Cardiac muscle cell (in vitro differentiated cells and primary cell): ENCODE measurements around the gene POLD3. TPM values are rescaled to one million over a fixed set of nuclear protein-coding genes. Genes with fewer than 3 reads are reported as not detected.
A peak's percentile ranks its signal among the peaks of the same experiment; 100 is the strongest.

Experiments
- DNase-seq, 2 donors: peaks; one replicate each; pipeline versions ENCODE4 v3.0.0 to v3.0.0-alpha.2; 2010 to 2017; ENCODE audit warnings: low read depth in 1 of 2, low spot score in 1 of 2
- H3K27ac ChIP-seq: fragments of 200-600 bp; sonication (generic); 2 replicates; pipeline ENCODE4 v1.5.1; 2016
- H3K27me3 ChIP-seq: fragments of 200-600 bp; sonication (generic); 2 replicates; pipeline ENCODE4 v1.6.0; 2016; ENCODE audit warnings: control low read depth
- H3K36me3 ChIP-seq: fragments of 200-600 bp; sonication (generic); 2 replicates; pipeline ENCODE4 v1.5.1; 2016; ENCODE audit warnings: control low read depth
- H3K4me1 ChIP-seq: fragments of 200-600 bp; sonication (generic); 2 replicates; pipeline ENCODE4 v1.8.1; 2017; ENCODE audit warnings: low read depth, mild to moderate bottlenecking, mixed run types
- H3K4me3 ChIP-seq: fragments of 200-600 bp; sonication (generic); 2 replicates; pipeline ENCODE4 v1.5.1; 2016; ENCODE audit warnings: mild to moderate bottlenecking
- H3K9me3 ChIP-seq: fragments of 200-600 bp; sonication (generic); 2 replicates; pipeline ENCODE4 v1.5.1; 2017; ENCODE audit warnings: low read depth, mild to moderate bottlenecking, control low read depth
- polyA plus RNA-seq: library from polyadenylated mRNA; unstranded; fragments of >200 nt; fragmentation: Nextera tagmentation; extraction: Ambion mirVana; gene quantifications from 2 replicates; pipeline ENCODE4 v1.2.1, GENCODE V29; 2016
- total RNA-seq: library from RNA; depleted of rRNA; stranded (reverse); fragments of >200 nt; gene quantifications from 2 replicates; pipeline ENCODE4 v1.2.3, GENCODE V29; 2016
- TF ChIP-seq, protein P1 (sequence below): IDR thresholded peaks from 2 replicates; pipeline ENCODE4 v1.5.1; 2012; ENCODE audit warnings: low read depth, mild to moderate bottlenecking, low read length

The POLD3 gene
- total and polyA plus RNA-seq, 2 experiments from 2014 or later, result 13.1 to 24.1 TPM

DNA sequence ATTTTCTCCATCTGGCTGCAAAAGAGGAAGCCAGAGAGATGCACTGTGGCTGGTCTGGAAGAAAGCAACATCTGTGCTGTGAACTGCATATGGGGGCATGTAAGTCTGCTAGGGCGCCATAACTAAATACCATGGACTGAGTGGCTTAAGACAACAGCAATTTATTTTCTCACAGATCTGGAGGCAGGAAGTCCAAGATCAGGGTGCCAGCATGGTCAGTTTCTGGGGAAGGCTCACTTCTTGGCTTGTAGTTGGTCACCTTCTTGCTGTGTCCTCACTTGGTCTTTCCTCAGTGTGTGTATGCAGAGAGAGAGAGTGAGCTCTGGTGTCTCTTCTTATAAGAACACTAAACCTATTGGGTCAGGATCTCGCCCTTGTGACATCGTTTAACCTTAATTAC lies 34.9 kb upstream of the POLD3 start:
- no peak for DNase-seq
- Histone ChIP-seq H3K4me3 (no peak overlapping the region), H3K36me3 (no peaks in the 10 kb centered on the region), H3K4me1 (no peaks in the 10 kb centered on the region), H3K27me3 (no peaks in the 10 kb centered on the region), H3K27ac (no peak overlapping the region), H3K9me3 (no peaks in the 10 kb centered on the region)
- TF ChIP-seq, protein P1, sequence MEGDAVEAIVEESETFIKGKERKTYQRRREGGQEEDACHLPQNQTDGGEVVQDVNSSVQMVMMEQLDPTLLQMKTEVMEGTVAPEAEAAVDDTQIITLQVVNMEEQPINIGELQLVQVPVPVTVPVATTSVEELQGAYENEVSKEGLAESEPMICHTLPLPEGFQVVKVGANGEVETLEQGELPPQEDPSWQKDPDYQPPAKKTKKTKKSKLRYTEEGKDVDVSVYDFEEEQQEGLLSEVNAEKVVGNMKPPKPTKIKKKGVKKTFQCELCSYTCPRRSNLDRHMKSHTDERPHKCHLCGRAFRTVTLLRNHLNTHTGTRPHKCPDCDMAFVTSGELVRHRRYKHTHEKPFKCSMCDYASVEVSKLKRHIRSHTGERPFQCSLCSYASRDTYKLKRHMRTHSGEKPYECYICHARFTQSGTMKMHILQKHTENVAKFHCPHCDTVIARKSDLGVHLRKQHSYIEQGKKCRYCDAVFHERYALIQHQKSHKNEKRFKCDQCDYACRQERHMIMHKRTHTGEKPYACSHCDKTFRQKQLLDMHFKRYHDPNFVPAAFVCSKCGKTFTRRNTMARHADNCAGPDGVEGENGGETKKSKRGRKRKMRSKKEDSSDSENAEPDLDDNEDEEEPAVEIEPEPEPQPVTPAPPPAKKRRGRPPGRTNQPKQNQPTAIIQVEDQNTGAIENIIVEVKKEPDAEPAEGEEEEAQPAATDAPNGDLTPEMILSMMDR, result no peak

DNA sequence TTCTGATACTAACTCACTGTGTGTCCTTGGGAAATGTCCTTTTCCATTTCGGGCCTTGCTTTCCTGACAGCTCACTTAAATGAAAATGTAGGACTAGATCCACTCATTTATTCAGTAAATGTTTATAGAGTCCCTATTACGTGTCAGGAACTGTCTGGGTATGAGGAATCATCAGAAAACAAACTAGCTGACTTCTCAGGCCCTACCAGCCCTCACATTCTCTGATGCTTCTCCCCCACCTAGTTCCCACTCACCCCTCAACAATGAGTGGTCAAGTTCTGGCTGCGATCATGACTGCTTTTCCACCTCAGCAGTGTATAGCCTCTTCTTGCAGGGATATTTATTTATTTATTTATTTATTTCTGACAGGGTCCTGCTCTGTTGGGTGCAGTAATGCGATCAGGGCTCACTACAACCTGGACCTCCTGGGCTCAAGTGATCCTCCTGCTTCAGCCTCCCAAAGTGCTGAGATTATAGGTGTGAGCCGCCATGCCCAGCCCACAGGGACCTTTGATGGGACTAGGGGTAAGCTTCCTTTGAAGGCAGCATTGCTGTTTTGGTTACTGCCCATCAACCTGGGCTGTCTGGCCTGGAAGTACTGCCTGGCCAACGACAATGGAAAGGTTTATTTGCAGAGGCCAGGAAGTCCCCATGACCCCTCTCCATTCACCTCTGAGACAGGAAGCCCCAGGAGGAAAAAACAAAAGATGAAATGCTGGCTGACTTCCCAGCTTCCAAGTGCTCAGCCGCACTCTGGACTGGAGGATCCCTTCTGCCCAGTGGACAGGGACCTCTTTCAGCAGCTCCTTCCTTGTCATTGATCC lies 33.1 kb upstream of the POLD3 start:
- Histone ChIP-seq H3K4me1 (peaks cover 4% of the 10 kb centered on the region), H3K36me3 (no peaks in the 10 kb centered on the region), H3K9me3 (no peaks in the 10 kb centered on the region), H3K27ac (no peak overlapping the region), H3K4me3 (no peak overlapping the region), H3K27me3 (no peaks in the 10 kb centered on the region)
- peak in 1 of 2 donors; percentile 10 for DNase-seq
- TF ChIP-seq, protein P1, result no peak

DNA sequence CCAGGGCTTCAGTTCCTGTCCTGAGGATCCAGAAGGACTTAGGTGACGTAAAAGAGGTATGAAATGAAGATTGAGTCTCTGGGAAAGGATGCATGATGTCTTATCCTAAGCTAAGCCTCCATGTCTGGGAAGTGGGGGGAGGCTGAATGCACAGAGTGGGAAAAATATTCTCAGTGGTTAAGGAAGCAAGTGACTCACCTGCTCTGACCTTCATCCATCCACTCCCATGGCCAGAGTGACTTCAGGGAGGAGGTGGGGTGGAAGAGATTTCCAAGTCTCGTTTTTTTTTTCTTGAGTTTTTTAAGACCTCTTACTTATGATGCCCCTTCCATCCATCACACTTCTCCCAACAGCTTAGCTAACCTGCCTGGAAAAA lies 32.5 kb upstream of the POLD3 start:
- no peaks in the 10 kb centered on the region for H3K9me3 ChIP-seq
- H3K36me3 ChIP-seq, result no peaks in the 10 kb centered on the region
- DNase-seq, result no peak
- H3K27ac ChIP-seq, result no peak overlapping the region
- TF ChIP-seq, protein P1, result no peak
- H3K27me3 ChIP-seq, result no peaks in the 10 kb centered on the region
- H3K4me3 ChIP-seq, result no peak overlapping the region
- peaks cover 4% of the 10 kb centered on the region for H3K4me1 ChIP-seq

DNA sequence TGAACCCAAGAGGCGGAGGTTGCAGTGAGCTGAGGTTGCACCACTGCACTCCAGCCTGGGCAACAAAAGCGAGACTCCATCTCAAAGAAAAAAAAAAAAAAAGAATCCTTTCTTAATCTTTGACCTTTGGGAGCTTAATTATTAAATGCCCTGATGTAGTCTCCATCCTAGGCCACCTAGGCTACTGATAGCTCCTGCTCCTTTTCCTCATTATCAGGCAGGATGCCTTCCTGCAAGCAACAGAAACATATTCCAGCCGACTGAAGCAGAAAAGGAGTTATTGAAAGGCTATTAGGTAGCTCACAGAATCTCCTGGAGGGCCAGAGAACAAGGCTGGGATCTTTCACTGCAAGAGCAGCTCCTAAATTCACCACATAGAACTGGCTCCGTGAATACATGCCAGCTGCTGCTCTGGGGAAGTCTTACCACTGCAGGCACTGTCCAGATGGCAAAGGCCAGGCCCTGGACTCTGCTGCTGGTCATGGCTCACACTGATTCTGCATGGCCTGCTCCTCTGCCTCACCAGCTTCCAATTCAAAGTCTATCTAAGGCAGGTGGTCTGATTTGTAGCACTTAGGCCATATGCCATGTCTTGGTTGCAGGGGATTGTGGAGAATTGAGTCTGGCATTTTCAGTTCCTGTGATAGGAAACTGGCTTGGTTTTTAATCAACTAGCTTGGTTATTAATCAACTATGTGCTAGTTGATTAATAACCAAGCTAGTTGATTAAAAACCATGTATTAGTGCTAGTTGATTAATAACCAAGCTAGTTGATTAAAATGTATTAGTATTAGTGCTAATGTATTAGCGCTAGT lies 26.0 kb upstream of the POLD3 start:
- DNase-seq, result no peak
- H3K27me3 ChIP-seq, result no peaks in the 10 kb centered on the region
- H3K9me3 ChIP-seq, result no peaks in the 10 kb centered on the region
- H3K4me1 ChIP-seq, result peaks cover 4% of the 10 kb centered on the region
- TF ChIP-seq, protein P1, result no peak
- no peak overlapping the region for H3K27ac ChIP-seq
- H3K36me3 ChIP-seq, result no peaks in the 10 kb centered on the region
- H3K4me3 ChIP-seq, result no peak overlapping the region

DNA sequence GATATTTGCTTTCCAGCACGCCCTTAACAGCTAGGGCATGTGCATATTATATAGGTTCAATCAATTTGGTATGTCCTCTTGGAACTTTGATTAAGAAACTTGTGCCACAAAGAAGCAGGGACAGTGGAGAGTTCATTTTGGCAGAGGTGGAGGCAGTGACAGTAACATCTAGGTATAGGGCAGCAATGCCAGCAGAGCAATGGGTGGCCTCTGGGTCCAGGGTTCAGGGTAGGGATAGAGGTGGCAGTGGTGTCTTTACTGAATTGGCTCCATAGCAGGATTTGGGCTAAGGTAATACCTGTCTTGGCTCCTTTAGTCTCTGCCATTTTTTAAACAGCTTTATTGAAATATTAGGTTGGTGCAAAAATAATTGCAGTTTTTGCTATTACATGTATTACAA lies 24.4 kb upstream of the POLD3 start:
- Histone ChIP-seq H3K4me3 (no peak overlapping the region), H3K9me3 (no peaks in the 10 kb centered on the region), H3K36me3 (no peaks in the 10 kb centered on the region), H3K27ac (no peak overlapping the region), H3K27me3 (no peaks in the 10 kb centered on the region), H3K4me1 (peaks cover under 1% of the 10 kb centered on the region)
- DNase-seq, result no peak
- TF ChIP-seq, protein P1, result no peak
